ENCODE data around the gene IL16. TPM values are rescaled to one million over a fixed set of nuclear protein-coding genes. Genes with fewer than 3 reads are reported as not detected.

The IL16 gene
- polyA plus RNA-seq, 2 of the 4 experiments (the other 2 are of a cell fraction), result 0.09 TPM; not detected in 1

DNA sequence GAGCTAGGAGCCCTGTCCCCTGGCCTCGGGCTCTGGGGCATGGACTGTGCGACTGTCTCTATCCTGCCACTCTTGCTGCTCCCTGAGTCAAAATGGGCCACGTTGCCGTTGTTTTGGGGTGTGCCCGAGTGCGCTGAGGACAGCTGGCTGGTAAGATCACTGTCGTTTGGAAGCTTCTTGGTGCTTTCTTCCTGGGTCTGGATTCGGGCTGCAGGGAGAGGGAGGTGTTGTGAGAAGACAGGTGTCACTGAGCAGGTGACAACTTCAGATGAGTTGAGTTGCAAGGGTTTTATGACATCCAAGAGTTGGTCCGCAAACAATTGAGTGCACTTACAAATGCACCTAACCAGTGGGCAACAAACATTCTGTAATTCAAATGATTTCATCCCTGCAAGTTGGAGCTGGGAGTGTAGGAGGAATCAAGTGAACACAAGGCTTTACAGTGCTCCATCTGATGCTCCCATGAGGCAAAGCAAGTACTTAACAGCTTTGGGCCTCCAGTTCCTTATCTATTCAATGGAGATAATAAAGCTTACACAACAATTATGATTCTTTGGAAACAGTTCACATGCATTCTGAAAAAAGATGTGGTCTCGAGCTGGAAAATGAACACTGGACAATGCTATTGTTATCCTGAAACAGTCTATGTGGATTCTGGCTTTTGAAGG is 138.2 kb downstream of the IL16 start:
- no peak for DNase-seq (ENCODE audit: low read depth in 1 of 2, low spot score in 1 of 2)
- peaks cover 13% of the 10 kb centered on the region; the same call in 2 of the 3 replicates for H3K4me1 ChIP-seq
- no peak for FAIRE-seq
- no peak overlapping the region for H3K4me2 ChIP-seq
- no peaks in the 10 kb centered on the region for H3K9me3 ChIP-seq
- TF ChIP-seq NPAS2 (CRISPR knock-in tag; IDR thresholded peaks at IDR 0.05; ENCODE audit: borderline replicate concordance) (no peak), HDAC2 (IDR thresholded peaks at IDR 0.05) (no peak), JUNB (IDR thresholded peaks at IDR 0.05) (no peak), ZC3H11A (IDR thresholded peaks at IDR 0.05) (no peak)
- TF ChIP-seq, protein P1, sequence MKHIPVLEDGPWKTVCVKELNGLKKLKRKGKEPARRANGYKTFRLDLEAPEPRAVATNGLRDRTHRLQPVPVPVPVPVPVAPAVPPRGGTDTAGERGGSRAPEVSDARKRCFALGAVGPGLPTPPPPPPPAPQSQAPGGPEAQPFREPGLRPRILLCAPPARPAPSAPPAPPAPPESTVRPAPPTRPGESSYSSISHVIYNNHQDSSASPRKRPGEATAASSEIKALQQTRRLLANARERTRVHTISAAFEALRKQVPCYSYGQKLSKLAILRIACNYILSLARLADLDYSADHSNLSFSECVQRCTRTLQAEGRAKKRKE (CRISPR knock-in tag; IDR thresholded peaks at IDR 0.05; ENCODE audit: low read depth), result no peak
- TF ChIP-seq, protein P2, sequence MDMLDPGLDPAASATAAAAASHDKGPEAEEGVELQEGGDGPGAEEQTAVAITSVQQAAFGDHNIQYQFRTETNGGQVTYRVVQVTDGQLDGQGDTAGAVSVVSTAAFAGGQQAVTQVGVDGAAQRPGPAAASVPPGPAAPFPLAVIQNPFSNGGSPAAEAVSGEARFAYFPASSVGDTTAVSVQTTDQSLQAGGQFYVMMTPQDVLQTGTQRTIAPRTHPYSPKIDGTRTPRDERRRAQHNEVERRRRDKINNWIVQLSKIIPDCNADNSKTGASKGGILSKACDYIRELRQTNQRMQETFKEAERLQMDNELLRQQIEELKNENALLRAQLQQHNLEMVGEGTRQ (IDR thresholded peaks at IDR 0.05), result no peak
- TF ChIP-seq, protein P3, sequence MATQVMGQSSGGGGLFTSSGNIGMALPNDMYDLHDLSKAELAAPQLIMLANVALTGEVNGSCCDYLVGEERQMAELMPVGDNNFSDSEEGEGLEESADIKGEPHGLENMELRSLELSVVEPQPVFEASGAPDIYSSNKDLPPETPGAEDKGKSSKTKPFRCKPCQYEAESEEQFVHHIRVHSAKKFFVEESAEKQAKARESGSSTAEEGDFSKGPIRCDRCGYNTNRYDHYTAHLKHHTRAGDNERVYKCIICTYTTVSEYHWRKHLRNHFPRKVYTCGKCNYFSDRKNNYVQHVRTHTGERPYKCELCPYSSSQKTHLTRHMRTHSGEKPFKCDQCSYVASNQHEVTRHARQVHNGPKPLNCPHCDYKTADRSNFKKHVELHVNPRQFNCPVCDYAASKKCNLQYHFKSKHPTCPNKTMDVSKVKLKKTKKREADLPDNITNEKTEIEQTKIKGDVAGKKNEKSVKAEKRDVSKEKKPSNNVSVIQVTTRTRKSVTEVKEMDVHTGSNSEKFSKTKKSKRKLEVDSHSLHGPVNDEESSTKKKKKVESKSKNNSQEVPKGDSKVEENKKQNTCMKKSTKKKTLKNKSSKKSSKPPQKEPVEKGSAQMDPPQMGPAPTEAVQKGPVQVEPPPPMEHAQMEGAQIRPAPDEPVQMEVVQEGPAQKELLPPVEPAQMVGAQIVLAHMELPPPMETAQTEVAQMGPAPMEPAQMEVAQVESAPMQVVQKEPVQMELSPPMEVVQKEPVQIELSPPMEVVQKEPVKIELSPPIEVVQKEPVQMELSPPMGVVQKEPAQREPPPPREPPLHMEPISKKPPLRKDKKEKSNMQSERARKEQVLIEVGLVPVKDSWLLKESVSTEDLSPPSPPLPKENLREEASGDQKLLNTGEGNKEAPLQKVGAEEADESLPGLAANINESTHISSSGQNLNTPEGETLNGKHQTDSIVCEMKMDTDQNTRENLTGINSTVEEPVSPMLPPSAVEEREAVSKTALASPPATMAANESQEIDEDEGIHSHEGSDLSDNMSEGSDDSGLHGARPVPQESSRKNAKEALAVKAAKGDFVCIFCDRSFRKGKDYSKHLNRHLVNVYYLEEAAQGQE (IDR thresholded peaks at IDR 0.05), result no peak
- ChIA-PET CTCF (interaction anchor here (0.7 to 2.5 kb wide), 7 partner anchors 8 to 75 kb away, joined by 3 to 14 read pairs (median 5); no protein-coding TSS in a partner anchor), POLR2A (interaction anchor here (0.6 kb wide), 1 partner anchor 1872 kb away, joined by 3 read pairs; no protein-coding TSS in a partner anchor)
- ATAC-seq, result no peak
- no peak overlapping the region for H3K4me3 ChIP-seq
- no peak overlapping the region for H3K27ac ChIP-seq
- 40% methylated on average over 10 of the region's 10 CpGs for WGBS (ENCODE audit: missing lambda C conversion rate)

DNA sequence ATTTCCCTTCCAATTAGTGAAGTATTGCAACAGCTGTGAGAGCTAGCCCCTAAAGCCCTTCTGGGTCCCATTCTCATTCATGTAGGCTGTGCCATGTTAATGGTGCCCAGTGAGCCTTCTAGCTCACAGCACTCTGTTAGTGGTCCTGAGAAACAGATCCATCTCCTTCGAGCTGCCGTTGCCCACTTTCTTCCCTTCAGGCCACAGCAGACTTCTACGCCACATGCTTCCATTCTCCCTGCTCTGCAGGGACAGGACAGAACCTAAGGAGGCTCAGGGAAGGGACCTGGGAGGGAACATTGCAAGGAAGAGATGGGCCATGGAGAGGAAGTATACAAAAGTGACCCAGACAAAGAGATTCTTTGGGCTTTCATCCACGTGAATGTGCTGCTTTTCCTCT is 139.0 kb downstream of the IL16 start:
- FAIRE-seq (no peak), DNase-seq (ENCODE audit: low read depth in 1 of 2, low spot score in 1 of 2) (no peak), ATAC-seq (no peak)
- no peak overlapping the region for H3K4me3 ChIP-seq
- H3K9me3 ChIP-seq, result no peaks in the 10 kb centered on the region
- ChIA-PET POLR2A (no interaction called here), CTCF (interaction anchor here (0.7 to 2.5 kb wide), 7 partner anchors 9 to 75 kb away, joined by 4 to 14 read pairs (median 11); no protein-coding TSS in a partner anchor)
- peaks cover 13% of the 10 kb centered on the region; the same call in 2 of the 3 replicates for H3K4me1 ChIP-seq
- no peak overlapping the region for H3K4me2 ChIP-seq
- TF ChIP-seq CHD2 (IDR thresholded peaks at IDR 0.05; ENCODE audit: low read length, partially characterized antibody) (no peak), ESRRA (IDR thresholded peaks at IDR 0.05; ENCODE audit: borderline replicate concordance, low read length) (no peak), ZC3H11A (IDR thresholded peaks at IDR 0.05) (no peak), MAZ (IDR thresholded peaks at IDR 0.05; ENCODE audit: borderline replicate concordance, low read depth, low read length) (no peak)
- TF ChIP-seq, protein P4, sequence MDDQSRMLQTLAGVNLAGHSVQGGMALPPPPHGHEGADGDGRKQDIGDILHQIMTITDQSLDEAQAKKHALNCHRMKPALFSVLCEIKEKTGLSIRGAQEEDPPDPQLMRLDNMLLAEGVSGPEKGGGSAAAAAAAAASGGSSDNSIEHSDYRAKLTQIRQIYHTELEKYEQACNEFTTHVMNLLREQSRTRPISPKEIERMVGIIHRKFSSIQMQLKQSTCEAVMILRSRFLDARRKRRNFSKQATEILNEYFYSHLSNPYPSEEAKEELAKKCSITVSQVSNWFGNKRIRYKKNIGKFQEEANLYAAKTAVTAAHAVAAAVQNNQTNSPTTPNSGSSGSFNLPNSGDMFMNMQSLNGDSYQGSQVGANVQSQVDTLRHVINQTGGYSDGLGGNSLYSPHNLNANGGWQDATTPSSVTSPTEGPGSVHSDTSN (IDR thresholded peaks at IDR 0.05), result no peak
- 67% methylated on average over 4 of the region's 4 CpGs for WGBS (ENCODE audit: missing lambda C conversion rate)
- no peak overlapping the region for H3K27ac ChIP-seq

DNA sequence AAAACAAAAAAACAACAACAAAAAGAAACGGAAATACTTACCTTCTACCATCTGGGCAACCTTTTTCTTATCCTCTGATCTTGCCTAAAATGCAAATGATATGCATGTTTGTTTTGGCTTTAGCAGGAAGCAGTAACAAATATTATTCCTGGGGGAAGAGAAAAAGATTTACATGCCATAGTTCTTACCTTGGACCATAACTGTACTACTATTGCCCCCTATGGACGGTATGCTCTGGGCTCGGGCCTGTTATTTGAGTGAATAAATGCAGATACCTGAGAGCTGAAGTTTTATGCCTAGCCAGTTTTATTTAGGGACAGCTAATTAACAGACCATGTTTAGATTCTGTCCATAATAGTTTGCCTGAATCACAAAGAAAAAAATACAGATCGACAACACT is 139.9 kb downstream of the IL16 start:
- FAIRE-seq (no peak), ATAC-seq (peak; percentile 35 to 76; a peak in 3 of 6 replicates), DNase-seq (ENCODE audit: low read depth in 1 of 2, low spot score in 1 of 2) (peak; percentile 21 to 36)
- H3K4me3 ChIP-seq, result no peak overlapping the region
- H3K27ac ChIP-seq, result no peak overlapping the region
- H3K4me1 ChIP-seq, result peaks cover 13% of the 10 kb centered on the region; the same call in 2 of the 3 replicates
- POLR2A ChIA-PET, result no interaction called here
- 63% methylated on average over 4 of the region's 4 CpGs for WGBS (ENCODE audit: missing lambda C conversion rate)
- CTCF ChIA-PET, result interaction anchor here (0.6 to 2.5 kb wide), 8 partner anchors 10 to 77 kb away, joined by 3 to 13 read pairs (median 6); no protein-coding TSS in a partner anchor
- no peak overlapping the region for H3K4me2 ChIP-seq
- H3K9me3 ChIP-seq, result no peaks in the 10 kb centered on the region
- TF ChIP-seq SMC3 (IDR thresholded peaks at IDR 0.05), result 0 out of 3 replicates have a peak, but pooled peaks have one; percentile 23
- TF ChIP-seq, protein P5, sequence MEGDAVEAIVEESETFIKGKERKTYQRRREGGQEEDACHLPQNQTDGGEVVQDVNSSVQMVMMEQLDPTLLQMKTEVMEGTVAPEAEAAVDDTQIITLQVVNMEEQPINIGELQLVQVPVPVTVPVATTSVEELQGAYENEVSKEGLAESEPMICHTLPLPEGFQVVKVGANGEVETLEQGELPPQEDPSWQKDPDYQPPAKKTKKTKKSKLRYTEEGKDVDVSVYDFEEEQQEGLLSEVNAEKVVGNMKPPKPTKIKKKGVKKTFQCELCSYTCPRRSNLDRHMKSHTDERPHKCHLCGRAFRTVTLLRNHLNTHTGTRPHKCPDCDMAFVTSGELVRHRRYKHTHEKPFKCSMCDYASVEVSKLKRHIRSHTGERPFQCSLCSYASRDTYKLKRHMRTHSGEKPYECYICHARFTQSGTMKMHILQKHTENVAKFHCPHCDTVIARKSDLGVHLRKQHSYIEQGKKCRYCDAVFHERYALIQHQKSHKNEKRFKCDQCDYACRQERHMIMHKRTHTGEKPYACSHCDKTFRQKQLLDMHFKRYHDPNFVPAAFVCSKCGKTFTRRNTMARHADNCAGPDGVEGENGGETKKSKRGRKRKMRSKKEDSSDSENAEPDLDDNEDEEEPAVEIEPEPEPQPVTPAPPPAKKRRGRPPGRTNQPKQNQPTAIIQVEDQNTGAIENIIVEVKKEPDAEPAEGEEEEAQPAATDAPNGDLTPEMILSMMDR (IDR thresholded peaks at IDR 0.05), result peak; percentile 33; the same call in 1 of the 3 replicates
- TF ChIP-seq NPAS2 (CRISPR knock-in tag; IDR thresholded peaks at IDR 0.05; ENCODE audit: borderline replicate concordance), result no peak
- peak; percentile 32 to 66; a peak in 2 of 5 replicates for TF ChIP-seq RAD21 (conservative IDR thresholded peaks at IDR 0.05 in 1 of 2, IDR thresholded peaks at IDR 0.05 in 1 of 2)
- TF ChIP-seq HOXA7 (CRISPR knock-in tag; IDR thresholded peaks at IDR 0.05), result no peak
